GM21717 (cell line): ENCODE results near the gene RNF212B.

ENCODE experiments used
- ATAC-seq: cut with Tn5 transposase; IDR thresholded peaks from one replicate; pipeline ENCODE4 v1.9.1; 2021; ENCODE audit warnings: mild to moderate bottlenecking, moderate library complexity; ENCODE audit not compliant: unreplicated experiment

RNF212B gene

GRCh38 chr14:23319746-23320583, 82.2 kb downstream of the RNF212B start:
- ATAC-seq, result no peak

- ATAC-seq, result peak; percentile 83
These were observed 83.1 kb downstream of the RNF212B start, which contains the start of gene PABPN1 for GRCh38 chr14:23320584-23321571. PABPN1 (plus strand) TSS chr14:23321457; CDS start chr14:23321470, 13 bp downstream.

- ATAC-seq, result peak; percentile 18
These were observed 84.1 kb downstream of the RNF212B start for GRCh38 chr14:23321572-23322547.
